C4-2B (cell line): ENCODE results near the gene SACS.

Experiments
- H3K27ac ChIP-seq: fragments of 450-650 bp; 2 replicates; pipeline ENCODE4 v1.5.1; 2017
- CTCF ChIP-seq: fragments of 450-650 bp; conservative IDR thresholded peaks from 2 replicates; pipeline ENCODE4 v1.5.1; 2017; ENCODE audit warnings: mild to moderate bottlenecking
- ZFX ChIP-seq: fragments of 450-650 bp; IDR thresholded peaks from 2 replicates; pipeline ENCODE4 v1.6.1; 2017

SACS gene

DNA sequence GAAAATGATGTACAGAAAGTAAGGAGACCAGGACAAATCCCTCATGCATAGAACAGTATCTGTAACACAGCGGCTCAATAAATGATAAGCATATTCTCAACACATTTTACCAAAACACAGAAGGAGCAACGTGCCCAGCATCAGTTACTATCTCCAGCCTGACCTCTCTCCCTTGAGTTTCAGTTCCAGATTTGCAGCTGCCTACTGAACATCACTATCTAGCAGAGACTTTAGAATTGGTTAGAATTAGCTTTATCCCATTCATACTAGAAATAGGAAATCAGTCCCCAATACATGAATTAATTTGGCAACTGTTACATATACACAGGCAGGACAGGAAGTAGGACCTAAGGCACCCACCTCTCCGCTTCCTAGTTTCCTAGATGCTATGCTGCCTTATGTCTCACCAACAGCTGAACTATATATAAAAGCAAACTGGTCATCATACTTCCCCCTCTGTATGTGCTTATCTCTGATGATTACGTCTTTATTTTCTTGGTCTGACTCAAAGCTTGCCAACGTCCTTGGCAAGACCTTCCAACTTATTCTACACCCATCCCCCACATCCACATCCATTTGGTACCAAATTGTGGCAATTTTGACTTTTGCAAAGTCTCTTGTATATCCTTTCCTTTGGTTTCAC lies 61.1 kb downstream of the SACS start:
- TF ChIP-seq ZFX (no peak), CTCF (no peak)
- peak overlapping the region; percentile 11; the same call in 1 of the 2 replicates for H3K27ac ChIP-seq

- H3K27ac ChIP-seq: no peak overlapping the region
Observed at GRCh38 chr13:23367907-23368306, 65.6 kb downstream of the SACS start.

GRCh38 chr13:23365652-23366051 lies 67.8 kb downstream of the SACS start:
- H3K27ac ChIP-seq: no peak overlapping the region
- no peak for TF ChIP-seq ZFX
- no peak for TF ChIP-seq CTCF

More at GRCh38 chr13:23367907-23368306, 65.6 kb downstream of the SACS start:
- no peak for TF ChIP-seq ZFX
- no peak for TF ChIP-seq CTCF

DNA sequence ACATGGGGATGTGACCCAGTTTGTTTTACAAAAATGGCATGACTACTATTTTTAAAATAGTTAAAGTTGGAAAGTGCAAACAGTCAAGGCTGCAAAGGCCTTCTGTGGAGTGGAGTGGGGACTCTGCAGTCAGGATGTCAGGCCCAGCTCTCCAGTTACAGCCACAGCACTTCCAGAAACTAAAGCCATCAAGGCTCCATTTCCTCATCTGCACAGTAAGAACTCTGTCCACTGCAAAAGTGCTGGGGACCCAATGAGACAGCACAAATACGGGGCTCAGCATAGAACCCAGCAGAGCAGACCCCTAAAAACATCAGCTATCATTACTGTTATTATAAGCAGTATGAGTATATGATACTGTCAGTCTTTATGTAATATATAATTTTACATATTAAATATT lies 73.6 kb downstream of the SACS start:
- TF ChIP-seq CTCF: no peak
- TF ChIP-seq ZFX: no peak
- no peak overlapping the region for H3K27ac ChIP-seq

GRCh38 chr13:23357349-23357748 lies 76.2 kb downstream of the SACS start:
- TF ChIP-seq CTCF (no peak), ZFX (no peak)
- H3K27ac ChIP-seq: no peak overlapping the region

GRCh38 chr13:23356368-23356767 lies 77.1 kb downstream of the SACS start:
- TF ChIP-seq ZFX (no peak; the same call in 1 of the 2 replicates), CTCF (no peak)
- H3K27ac ChIP-seq: no peak overlapping the region

GRCh38 chr13:23354520-23354919 lies 79.0 kb downstream of the SACS start:
- TF ChIP-seq ZFX: no peak
- no peak for TF ChIP-seq CTCF
- no peak overlapping the region for H3K27ac ChIP-seq
